SHP77 treated with DMSO at 0.1 percent for 48 hours (cell line): ENCODE results near the gene NEK1.
"Not testable (repeated sequence)": the region's sequence is repeated elsewhere in the genome, so short reads cannot be mapped to it uniquely, and the experiment has no call there.

Experiments used
- DNase-seq: peaks from one replicate; lab custom pipeline; 2025; lab: John Stamatoyannopoulos, UW

The NEK1 gene

DNA sequence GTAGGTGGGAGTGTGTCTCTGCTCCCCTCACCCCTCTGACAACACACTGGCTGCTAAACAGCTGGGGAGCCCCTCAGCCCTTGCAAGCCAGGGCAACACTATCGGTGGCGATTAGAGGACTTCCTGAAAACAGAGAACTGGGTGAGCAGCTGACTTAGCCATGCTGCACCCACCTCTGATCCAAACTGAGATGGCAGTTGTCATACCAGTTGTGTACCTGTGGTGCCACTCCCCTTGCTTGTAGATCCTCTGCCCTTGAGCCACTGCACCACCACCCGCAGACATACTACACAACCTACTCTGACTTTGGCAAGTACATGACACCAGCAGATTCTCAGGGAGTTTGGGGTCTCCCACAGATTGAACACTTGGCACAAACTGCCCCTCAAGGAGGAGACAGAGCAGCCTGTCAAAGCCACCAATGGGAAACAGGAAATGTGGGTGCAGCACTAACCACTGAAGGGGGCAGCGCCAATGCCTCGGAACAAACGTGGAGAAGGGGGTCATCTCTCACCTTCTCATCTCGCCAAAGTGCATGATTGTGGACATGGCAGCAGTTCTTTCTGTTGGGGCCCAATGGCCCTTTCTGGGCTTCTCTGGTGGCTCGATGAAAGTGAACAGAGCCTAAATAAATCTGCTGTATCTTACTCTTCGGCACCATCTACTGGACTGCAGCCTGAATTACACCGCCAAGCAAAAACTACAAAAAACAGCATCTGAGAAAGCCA lies 119.8 kb downstream of the NEK1 start:
- DNase-seq = peak; percentile 3

DNA sequence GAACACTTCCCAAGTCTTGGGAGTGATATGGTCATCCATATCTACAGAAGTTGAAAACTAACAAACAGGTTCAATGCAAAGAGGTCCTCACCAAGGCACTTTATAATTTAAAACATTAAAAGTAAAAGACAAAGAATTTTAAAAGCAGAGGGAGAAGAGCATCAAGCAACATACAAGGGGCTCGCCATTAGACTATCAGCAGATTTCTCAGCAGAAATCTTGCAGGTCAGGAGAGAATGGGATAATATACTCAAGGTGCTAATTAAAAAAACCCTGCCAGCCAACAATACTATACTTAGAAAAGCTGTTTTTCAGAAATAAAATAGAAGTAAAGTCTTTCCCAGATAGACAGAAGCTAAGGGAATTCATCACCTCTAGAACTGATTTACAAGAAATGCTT lies 121.2 kb downstream of the NEK1 start:
- DNase-seq = no peak

DNA sequence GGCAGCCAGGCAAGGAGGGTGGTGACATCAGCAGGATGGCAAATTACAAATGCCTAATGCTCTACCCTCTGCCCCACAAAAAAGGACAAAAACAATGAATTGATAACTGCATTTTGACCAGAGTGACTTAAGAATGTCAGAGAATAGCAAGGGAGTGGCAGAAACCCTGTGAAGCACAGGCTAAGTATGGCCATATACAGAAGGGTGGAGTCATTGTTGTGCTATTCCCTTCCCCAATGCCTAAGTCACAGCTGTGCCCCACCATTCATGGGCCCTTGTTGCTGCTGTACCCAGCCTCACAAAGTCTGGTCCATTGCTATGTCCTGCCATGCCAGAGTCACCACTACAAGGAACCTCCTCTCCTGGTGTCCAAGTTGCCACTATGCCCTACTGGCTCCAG lies 123.1 kb downstream of the NEK1 start:
- DNase-seq = no peak

DNA sequence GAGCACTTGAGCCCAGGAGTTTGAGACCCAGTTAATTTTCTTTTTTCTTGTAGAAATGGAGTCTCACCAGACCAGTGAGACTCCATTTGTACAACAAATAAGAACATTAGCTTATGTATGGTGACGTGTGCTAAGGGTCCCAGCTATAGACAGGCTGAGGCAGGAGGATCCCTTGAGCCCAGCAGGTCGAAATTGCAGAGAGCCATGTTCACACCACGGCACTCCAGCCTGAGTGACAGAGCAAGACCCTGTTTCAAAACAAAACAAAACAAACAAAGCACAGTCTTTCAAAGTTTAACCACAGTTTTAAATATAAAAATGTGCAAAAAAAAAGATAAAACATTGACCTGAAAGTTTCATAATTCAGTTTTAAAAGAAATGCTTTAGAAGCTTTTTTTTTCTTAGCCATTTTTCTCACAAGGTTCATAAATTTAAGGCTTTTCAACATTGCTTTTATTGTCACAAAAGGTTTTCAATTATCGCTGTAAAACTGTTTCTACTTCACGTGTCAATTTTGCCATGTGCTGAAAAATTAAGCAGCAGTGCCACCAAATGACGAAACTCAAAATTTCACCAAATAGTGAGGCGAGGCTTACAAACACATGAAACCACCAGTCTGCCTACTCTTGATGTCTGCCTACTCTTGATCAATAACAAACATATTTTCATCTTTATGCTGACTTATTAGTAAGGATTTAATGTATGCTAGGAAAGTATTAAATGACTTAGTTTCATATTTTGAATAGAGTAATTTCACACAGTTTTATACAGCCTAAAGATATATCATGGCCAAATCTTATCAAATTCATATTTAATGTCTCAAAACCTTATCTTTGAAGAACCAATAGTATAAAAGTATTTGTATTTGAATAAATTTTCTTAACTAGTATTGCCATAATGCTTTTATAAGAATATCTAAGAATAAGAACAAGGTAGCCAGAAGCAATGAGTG lies 126.3 kb downstream of the NEK1 start:
- DNase-seq = peak; percentile 10

DNA sequence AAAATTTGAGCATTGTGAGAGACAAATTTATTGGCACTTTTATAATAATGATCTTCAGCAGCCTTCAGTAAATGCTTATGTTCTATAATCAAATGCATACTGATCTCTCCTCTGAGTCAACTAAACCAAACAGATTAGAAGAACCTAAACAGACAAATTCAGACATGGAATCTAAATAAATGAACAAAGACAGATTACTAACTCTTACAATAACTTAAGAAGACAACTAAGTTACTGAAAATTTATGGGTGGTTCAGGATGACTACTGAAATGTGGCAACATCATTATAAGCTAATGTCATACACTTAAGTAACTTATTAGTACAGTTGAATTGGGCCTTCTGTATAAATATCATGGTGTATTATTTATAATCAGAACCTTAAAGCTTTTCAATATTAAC lies 127.3 kb downstream of the NEK1 start:
- no peak for DNase-seq

DNA sequence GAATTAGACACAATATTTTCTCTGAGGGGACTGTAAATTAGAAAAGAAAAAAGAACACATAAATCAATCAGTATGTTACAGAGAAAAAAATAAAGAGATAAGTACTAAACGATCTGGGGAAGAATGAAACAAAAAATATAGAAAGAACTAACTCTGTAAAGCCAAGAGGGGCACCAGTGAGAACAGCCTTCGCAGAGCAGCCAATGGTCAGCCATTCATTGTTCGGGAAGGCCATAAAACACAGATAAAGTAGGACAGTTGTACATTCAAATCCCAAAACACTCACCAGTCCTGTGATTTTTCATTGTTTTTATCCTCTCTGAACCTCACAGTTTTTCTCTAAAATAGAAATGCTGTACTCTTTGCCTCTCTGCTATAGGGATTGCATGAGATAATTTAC lies 127.9 kb downstream of the NEK1 start:
- no peak for DNase-seq

DNA sequence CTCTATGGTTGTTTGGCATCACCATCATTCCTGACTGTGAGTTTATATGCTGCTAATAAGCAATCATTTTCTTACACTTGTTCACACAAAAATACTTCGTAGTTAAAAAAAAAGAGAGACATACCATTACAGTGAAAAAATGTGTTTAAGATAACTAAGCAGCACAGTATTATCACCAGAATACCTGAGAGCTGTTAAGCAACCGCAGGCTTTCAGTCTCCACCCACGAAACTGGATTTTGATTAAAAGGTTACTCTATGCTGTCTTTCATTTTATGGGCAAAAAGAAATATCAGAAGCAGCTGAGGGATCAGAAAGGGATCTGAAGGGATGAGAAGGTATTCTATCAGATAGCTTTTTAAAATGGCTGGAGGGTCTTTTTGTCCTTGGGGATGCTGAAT lies 148.3 kb downstream of the NEK1 start:
- DNase-seq = no peak

DNA sequence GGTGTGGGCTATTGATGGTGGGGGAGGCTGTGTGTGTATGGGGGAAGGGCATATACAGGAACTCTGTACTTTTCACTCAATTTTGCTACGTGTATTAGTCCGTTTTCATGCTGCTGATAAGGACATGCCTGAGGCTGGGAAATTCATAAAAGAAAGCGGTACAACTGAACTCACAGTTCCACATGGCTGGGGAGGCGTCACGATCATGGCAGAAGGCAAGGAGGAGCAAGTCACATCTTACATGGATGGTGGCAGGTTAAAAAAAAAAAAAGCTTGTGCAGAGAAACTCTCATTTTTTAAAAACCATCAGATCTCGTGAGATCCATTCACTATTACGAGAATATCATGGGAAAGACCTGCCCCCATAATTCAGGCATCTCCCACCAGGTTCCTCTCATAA lies 152.3 kb downstream of the NEK1 start:
- no peak for DNase-seq

DNA sequence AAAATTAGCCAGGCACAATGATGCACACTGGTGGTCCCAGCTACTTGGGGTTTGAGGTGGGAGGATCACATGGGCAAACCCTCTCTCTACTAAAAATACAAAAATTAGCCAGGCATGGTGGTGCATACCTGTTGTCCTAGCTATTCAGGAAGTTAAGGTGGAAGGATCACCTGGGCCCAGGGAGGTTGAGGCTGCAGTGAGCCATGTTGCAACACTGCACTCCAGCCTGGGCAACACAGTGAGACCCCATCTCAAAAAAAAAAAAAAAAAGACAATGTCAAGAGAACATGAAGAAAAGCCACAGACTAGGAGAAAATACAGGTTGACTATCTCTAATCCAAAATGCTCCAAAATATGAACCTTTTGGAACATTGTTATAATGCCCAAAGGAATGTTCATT lies 153.8 kb downstream of the NEK1 start:
- DNase-seq = no peak

DNA sequence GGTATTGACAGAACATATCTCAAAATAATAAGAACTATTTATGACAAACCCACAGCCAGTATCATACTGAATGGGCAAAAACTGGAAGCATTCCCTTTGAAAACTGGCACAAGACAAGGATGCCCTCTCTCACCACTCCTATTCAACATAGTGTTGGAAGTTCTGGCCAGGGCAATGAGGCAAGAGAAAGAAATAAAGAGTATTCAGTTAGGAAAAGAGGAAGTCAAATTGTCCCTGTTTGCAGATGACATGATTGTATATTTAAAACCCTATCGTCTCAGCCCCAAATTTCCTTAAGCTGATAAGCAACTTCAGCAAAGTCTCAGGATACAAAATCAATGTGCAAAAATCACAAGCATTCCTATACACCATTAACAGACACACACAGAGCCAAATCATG lies 159.7 kb downstream of the NEK1 start:
- DNase-seq = not testable (repeated sequence)

DNA sequence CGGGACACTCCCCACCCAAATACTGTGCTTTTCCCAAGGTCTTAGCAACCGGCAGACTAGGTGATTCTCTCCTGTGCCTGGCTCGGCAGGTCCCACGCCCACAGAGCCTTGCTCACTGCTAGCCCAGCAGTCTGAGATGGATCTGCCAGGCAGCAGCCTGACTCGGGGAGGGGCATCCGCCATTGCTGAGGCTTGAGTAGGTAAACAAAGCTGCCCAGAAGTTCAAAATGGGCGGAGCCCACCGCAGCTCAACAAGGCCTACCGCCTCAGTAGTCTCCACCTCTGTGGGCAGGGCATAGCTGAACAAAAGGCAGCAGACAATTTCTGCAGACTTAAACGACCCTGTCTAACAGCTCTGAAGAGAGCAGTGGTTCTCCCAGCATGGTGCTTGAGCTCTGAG lies 163.4 kb downstream of the NEK1 start:
- DNase-seq = not testable (repeated sequence)

DNA sequence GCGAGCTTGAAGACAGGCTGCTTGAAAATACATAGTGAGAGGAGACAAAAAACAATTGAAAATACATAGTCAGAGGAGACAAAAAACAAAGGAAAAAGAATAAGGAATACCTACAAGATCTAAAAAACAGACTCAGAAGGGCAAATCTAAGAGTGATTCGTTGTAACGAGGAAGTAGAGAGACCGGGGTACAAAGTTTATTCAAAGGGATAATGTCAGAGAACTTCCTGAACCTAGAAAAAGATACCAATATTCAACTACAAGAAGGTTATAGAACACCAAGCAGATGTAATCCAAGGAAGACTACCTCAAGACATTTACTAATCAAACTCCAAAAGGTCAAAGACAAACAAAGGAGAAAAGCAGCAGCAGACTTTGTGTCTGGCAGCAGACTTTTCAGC lies 165.6 kb downstream of the NEK1 start:
- no peak for DNase-seq

DNA sequence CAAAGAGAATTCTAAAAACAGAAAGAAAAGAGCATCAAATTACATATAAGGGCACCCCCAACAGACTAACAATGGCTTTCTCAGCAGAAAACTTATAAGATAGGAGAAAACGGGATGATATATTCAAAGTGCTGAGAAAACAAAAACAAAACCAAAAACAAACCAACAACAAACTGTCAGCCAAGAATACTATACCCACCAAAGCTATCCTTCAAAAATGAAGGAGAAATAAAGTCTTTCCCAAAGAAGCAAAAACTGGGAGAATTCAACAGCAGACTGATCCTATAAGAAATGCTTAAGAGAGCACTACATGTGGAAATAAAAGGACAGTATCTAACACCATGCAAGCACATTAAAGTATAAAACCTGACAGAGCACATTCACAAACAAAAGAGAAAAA lies 168.6 kb downstream of the NEK1 start:
- no peak for DNase-seq

DNA sequence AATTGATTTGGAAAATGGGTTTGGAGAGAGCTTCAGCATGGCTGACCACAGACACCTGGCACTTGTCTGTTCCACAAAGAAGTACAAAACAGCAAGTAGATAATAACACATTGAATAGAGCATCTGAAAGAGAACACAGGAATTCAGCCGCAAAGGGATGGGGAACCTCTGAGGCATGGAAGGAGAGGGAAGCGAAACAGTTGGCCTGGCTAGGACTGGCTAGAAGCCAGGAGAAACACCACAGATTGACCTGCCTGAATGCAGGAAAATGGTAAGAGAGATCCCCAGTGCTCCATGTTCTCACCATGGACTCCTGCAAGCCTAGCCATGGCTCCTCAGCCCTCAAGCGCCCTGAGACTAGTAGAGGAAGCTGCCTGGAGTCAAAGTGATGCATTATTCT lies 171.9 kb downstream of the NEK1 start:
- DNase-seq = no peak

DNA sequence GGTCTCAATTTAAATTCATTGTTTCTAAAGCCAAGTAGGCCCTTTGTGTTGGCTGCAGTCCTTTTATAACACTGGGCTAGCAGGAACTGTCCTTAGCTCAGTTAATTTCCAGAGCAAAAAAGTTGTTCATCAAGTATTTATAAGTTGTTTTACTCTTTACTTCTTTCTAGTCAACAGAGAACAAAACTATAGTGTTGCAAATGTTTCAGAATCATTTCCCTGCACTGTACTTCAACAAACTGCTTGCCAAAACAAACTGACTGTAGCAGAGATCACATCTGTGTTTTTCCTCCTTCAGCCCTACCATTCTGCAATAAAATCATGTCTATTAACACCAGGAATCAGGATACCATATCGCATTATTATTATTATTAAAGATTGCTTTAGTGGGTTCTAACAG lies 173.1 kb downstream of the NEK1 start:
- no peak for DNase-seq

DNA sequence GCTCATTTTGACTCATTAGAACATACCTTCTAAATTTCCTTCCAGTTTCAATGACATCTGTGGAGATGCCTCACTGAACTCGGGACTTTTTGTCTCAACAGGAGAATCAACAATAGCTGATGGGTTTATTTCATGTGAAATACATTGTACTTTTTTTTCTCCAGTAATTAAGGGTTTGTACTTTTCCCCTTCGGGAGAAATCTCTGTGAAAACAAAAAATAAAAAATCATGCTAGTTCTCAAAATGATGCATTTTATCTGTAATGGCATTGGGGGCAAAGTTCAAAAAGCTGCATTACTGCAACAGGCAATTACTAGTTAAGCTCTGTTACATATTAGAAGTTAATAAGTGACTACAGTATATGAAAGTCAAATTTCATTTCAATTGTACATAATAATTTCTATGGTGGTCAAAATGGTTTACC lies 174.3 kb downstream of the NEK1 start:
- no peak for DNase-seq

DNA sequence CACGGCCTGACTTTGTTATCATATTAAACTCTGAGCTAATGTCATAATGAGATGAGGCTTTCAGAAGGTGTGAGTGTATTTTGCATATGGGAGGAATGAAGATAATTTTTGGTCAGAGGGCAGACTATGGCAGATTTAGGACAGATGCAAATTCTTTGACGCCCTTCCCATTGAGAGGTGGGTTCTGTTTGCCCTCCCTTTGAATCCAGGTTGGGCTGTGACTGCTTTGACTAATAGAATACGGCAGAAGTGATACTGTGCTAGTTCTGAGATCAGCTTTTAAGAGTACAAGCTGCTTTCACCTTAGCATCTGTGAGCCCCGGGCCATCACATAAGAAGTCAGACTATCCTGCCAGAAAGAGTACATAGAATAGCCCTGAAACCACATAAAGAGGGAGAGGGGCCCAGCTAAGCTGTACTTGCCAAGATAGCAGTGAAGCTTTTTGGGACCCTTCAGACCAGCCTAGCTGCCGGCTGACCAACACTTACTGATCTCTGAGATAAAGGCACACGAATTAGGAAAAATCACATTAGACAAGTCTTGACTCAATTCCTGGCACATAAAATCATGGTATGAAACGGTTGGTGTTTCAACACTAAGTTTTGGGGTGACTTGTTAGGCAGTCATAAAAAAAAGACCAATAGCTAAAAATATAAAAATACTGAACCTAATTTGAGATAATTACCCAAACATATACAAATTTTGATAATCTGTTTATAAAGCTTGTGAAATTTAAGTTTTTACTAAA lies 174.9 kb downstream of the NEK1 start:
- DNase-seq = no peak

DNA sequence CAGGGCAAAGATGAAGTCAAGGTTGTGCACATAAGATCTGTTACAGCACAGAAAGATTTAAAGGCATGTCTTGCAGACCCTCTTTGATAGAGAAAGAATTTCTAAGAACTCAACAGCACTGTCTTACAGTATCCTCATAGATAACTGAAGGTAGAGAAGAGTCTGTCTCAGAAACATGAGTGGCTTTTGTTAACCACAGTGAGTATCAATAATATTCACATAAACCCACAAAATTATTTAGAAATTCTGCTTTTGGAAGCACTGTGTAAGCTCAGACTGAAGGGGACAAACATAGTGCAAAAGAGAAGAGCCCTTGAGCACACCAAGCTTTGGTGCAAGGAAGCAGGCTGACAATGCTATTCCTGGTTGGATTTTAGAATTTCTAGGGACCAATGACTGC lies 175.6 kb downstream of the NEK1 start:
- DNase-seq = no peak

DNA sequence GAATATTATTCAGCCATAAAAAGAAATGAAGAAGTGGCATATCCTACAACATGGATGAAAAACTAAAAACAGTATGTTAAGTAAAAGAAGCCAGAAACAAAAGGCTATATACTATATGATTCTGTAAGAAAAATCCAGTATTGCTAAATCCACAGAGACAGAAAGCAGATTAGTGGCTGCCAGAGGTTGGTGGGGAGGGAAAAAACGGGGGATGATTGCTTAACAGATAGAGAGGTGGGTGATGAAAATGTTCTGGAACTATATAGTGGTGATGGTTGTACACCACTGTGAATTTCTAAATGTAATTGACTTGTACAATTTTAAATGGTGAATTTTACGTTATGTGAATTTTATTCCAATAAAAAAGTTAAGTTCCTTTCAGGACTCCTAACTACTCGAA lies 184.0 kb downstream of the NEK1 start:
- no peak for DNase-seq

DNA sequence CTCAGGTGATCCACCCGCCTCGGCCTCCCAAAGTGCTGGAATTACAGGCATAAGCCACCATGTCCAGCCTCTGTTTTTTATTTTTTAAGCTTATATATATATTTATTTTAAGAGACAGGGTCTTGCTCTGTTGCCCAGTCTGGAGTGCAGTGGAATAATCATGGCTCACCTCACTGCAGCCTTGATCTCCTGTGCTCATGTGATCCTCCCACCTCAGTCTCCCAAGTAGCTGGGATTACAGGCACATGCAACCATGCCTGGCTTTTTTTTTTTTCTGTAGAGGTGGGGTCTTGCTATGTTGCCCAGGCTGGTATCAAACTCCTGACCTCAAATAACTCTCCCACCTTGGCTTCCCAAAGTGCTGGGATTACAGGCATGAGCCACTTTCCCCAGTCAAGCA lies 184.7 kb downstream of the NEK1 start:
- DNase-seq = not testable (repeated sequence)

DNA sequence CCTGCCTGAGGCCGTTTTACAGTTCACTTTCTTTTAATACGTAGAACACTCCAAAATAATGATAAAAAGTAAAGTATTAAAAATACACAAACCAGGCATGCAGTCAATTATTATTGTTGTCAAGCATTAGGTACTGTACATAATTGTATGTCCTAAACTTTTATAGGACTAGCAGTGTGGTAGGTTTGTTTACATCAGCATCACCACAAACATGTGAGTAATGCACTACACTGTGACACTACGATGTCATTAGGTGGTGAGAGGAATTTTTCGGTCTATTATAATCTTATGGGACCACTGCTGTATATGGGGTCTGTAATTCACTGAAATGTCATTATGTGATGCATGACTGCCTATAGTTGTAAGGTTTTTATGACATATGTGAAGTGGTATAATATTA lies 192.1 kb downstream of the NEK1 start:
- DNase-seq = no peak

DNA sequence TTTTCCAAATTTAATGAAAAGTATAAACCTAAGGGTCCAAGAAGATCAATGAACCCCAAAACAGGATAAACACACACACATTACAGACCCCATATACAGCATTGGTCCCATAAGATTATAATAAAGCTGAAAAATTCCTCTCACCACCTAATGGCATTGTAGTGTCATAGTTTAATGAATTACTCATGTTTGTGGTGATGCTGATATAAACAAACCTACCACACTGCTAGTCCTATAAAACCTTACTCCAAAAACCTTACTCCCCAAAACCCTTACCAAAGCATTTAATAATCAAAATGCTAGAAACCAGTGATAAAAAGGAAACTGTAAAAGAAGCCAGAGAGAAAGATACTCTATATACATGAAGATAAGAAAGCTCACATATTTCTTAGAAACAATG lies 193.5 kb downstream of the NEK1 start:
- DNase-seq = no peak
